Measurements from ENCODE around the gene CHMP6. TPM values are rescaled to one million over a fixed set of nuclear protein-coding genes. Genes with fewer than 3 reads are reported as not detected.
A peak's percentile ranks its signal among the peaks of the same experiment; 100 is the strongest.

The CHMP6 gene
- polyA plus RNA-seq, 3 donors, result 20.3 to 44.8 (median 44.1) TPM

DNA sequence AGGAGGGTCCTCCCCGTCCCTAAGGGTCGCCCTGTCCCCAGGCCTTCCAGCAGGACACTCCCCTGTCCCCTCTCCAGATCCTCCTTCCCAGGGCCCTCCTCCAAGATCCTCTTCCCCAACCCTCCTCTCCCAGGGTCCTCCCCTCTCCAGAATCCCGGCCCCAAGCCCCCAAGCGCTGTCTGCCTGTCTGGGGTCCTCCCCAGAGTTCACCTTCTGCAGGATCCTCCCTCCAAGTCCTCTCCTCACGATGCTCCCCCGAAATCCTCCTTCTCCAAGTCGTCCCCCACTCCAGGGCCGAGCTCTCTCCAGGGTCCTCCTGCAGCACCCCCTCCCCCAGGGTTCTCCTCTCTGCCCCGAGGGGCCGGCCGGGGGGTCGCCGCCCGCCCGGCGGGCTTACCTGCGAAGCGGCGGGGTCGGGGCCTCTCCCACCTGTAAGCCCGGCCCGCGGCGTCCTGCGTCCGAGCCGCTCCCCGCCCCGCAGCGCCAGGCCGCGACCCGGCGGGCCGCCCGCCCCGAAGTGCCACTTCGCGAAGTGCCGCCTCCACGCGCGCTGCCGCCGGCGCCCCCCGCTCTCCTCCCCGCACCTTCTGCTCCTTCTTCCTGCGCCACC, 42.6 kb downstream of the CHMP6 start:
- H3K4me1 Mint-ChIP-seq, result peaks cover 54% of the 10 kb centered on the region

GRCh38 chr17:81034779-81035520, 43.3 kb downstream of the CHMP6 start, which contains the start of gene BAIAP2:
Gene BAIAP2, plus strand, starts transcription at chr17:81035151. Its CDS starts 104 bp downstream, at chr17:81035255.
- H3K4me3 Mint-ChIP-seq, result peak within 1 kb of the TSS; percentile 97 to 99
- Histone ChIP-seq H3K4me1 (ENCODE audit: control insufficient read depth in 1 of 2, insufficient read depth in 2 of 2, low read length in 2 of 2) (peaks cover 52 to 57% of the 10 kb centered on the region in 2 donors), H3K9me3 (replicated peaks in 1 of 2; ENCODE audit: control insufficient read depth in 1 of 2, insufficient read depth in 1 of 2, low read length in 2 of 2) (no peaks in the 10 kb centered on the region), H3K4me2 (replicated peaks; ENCODE audit: extremely low read depth, low read length, poor library complexity, severe bottlenecking) (peak within 1 kb of the TSS; percentile 89), H4K20me1 (ENCODE audit: insufficient read depth, low read length) (peaks cover 81% of the 10 kb centered on the region), H3K4me3 (replicated peaks in 1 of 3; ENCODE audit: low read depth in 2 of 3, low read length in 3 of 3) (peak within 1 kb of the TSS; percentile 75 to 97 (median 90)), H3K27ac (ENCODE audit: low read depth in 1 of 2, low read length in 2 of 2) (peak within 1 kb of the TSS; percentile 34 to 73), H2AFZ (ENCODE audit: insufficient read depth, low read depth, low read length, poor library complexity, severe bottlenecking) (peak within 1 kb of the TSS; percentile 72), H3K27me3 (ENCODE audit: control insufficient read depth in 2 of 2, insufficient read depth in 2 of 2, low read length in 2 of 2) (peaks cover 0 to 21% of the 10 kb centered on the region in 2 donors), H3K36me3 (replicated peaks in 1 of 2; ENCODE audit: control insufficient read depth in 1 of 2, insufficient read depth in 2 of 2, low read length in 2 of 2) (no peaks in the 10 kb centered on the region), H3K9ac (ENCODE audit: insufficient read depth, low read length, poor library complexity, severe bottlenecking) (peak within 1 kb of the TSS; percentile 76), H3K79me2 (ENCODE audit: insufficient read depth, low read length) (peaks cover 29% of the 10 kb centered on the region)
- TF ChIP-seq, protein P1, sequence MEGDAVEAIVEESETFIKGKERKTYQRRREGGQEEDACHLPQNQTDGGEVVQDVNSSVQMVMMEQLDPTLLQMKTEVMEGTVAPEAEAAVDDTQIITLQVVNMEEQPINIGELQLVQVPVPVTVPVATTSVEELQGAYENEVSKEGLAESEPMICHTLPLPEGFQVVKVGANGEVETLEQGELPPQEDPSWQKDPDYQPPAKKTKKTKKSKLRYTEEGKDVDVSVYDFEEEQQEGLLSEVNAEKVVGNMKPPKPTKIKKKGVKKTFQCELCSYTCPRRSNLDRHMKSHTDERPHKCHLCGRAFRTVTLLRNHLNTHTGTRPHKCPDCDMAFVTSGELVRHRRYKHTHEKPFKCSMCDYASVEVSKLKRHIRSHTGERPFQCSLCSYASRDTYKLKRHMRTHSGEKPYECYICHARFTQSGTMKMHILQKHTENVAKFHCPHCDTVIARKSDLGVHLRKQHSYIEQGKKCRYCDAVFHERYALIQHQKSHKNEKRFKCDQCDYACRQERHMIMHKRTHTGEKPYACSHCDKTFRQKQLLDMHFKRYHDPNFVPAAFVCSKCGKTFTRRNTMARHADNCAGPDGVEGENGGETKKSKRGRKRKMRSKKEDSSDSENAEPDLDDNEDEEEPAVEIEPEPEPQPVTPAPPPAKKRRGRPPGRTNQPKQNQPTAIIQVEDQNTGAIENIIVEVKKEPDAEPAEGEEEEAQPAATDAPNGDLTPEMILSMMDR (IDR thresholded peaks at IDR 0.05), result no peak
- intact Hi-C loops (cut with micrococcal nuclease), result loop anchor here (2.0 to 10.0 kb wide), 3 partner anchors 57 to 190 kb away; partner anchors contain the start of gene CEP131 (in 1 of the 2)
- H3K27me3 Mint-ChIP-seq (ENCODE audit: low read depth in 3 of 3), result peaks cover 24 to 38% (median 25%) of the 10 kb centered on the region in 3 donors
- H3K36me3 Mint-ChIP-seq, result peaks cover 23 to 46% of the 10 kb centered on the region in 2 donors
- under 1% methylated on average over 73 of the region's 92 CpGs for WGBS (ENCODE audit: insufficient coverage)
- peak within 1 kb of the TSS; percentile 83 to 93 (median 91) for H3K27ac Mint-ChIP-seq
- H3K9me3 Mint-ChIP-seq, result peaks cover 0 to 6% (median 0%) of the 10 kb centered on the region in 7 donors
- H3K4me1 Mint-ChIP-seq, result peaks cover 54% of the 10 kb centered on the region
- peak; percentile 90 to 94 (median 93) for DNase-seq

More for the DNA sequence above, 42.6 kb downstream of the CHMP6 start:
- H3K4me3 Mint-ChIP-seq, result peak overlapping the region; percentile 97 to 99
- Histone ChIP-seq H3K36me3 (replicated peaks in 1 of 2; ENCODE audit: control insufficient read depth in 1 of 2, insufficient read depth in 2 of 2, low read length in 2 of 2) (no peaks in the 10 kb centered on the region), H2AFZ (ENCODE audit: insufficient read depth, low read depth, low read length, poor library complexity, severe bottlenecking) (peak overlapping the region; percentile 72), H3K27ac (ENCODE audit: low read depth in 1 of 2, low read length in 2 of 2) (peak overlapping the region; percentile 34 to 73), H3K9ac (ENCODE audit: insufficient read depth, low read length, poor library complexity, severe bottlenecking) (peak overlapping the region; percentile 76), H3K4me2 (replicated peaks; ENCODE audit: extremely low read depth, low read length, poor library complexity, severe bottlenecking) (peak overlapping the region; percentile 89), H3K9me3 (replicated peaks in 1 of 2; ENCODE audit: control insufficient read depth in 1 of 2, insufficient read depth in 1 of 2, low read length in 2 of 2) (no peaks in the 10 kb centered on the region), H3K79me2 (ENCODE audit: insufficient read depth, low read length) (peaks cover 23% of the 10 kb centered on the region), H3K27me3 (ENCODE audit: control insufficient read depth in 2 of 2, insufficient read depth in 2 of 2, low read length in 2 of 2) (peaks cover 0 to 21% of the 10 kb centered on the region in 2 donors), H3K4me1 (ENCODE audit: control insufficient read depth in 1 of 2, insufficient read depth in 2 of 2, low read length in 2 of 2) (peaks cover 52 to 57% of the 10 kb centered on the region in 2 donors), H4K20me1 (ENCODE audit: insufficient read depth, low read length) (peaks cover 74% of the 10 kb centered on the region), H3K4me3 (replicated peaks in 1 of 3; ENCODE audit: low read depth in 2 of 3, low read length in 3 of 3) (peak overlapping the region; percentile 75 to 97 (median 90))
- TF ChIP-seq, protein P1 (IDR thresholded peaks at IDR 0.05), result no peak
- no peak for DNase-seq
- peaks cover 0 to 6% (median 0%) of the 10 kb centered on the region in 7 donors for H3K9me3 Mint-ChIP-seq
- H3K36me3 Mint-ChIP-seq, result peaks cover 22 to 43% of the 10 kb centered on the region in 2 donors
- peak overlapping the region; percentile 83 to 93 (median 91) for H3K27ac Mint-ChIP-seq
- H3K27me3 Mint-ChIP-seq (ENCODE audit: low read depth in 3 of 3), result peaks cover 26 to 39% (median 27%) of the 10 kb centered on the region in 3 donors
- WGBS (ENCODE audit: insufficient coverage), result under 1% methylated on average over 48 of the region's 49 CpGs
- intact Hi-C loops (cut with micrococcal nuclease), result loop anchor here (2.0 to 10.0 kb wide), 3 partner anchors 58 to 191 kb away; partner anchors contain the start of gene CEP131 (in 1 of the 2)

Data from CD14-positive monocyte (primary cell).